SKM-1 (cell line): ENCODE data around the gene RER1.

Source experiments
- DNase-seq: peaks from one replicate; lab custom pipeline; 2025; ENCODE audit not compliant: unreplicated experiment; lab: John Stamatoyannopoulos, UW

The RER1 gene

GRCh38 chr1:2375923-2376260 lies 15.7 kb upstream of the RER1 start:
- no peak for DNase-seq

GRCh38 chr1:2376261-2376741 lies 15.3 kb upstream of the RER1 start:
- no peak for DNase-seq

GRCh38 chr1:2376931-2377672 lies 14.5 kb upstream of the RER1 start:
- DNase-seq, result no peak

- no peak for DNase-seq
Observed at GRCh38 chr1:2377751-2378440, 13.7 kb upstream of the RER1 start.

- no peak for DNase-seq
Observed at GRCh38 chr1:2378441-2378851, 13.2 kb upstream of the RER1 start.

- DNase-seq, result no peak
Observed at GRCh38 chr1:2378956-2379732, 12.5 kb upstream of the RER1 start.

- DNase-seq, result no peak
Observed at GRCh38 chr1:2379733-2380404, 11.8 kb upstream of the RER1 start.

GRCh38 chr1:2380816-2381591 lies 10.6 kb upstream of the RER1 start:
- DNase-seq, result no peak

- peak; percentile 48 for DNase-seq
Observed at GRCh38 chr1:2381741-2382620, 9.7 kb upstream of the RER1 start.

GRCh38 chr1:2382621-2383361 lies 8.8 kb upstream of the RER1 start:
- no peak for DNase-seq

- no peak for DNase-seq
Observed at GRCh38 chr1:2383576-2383975, 8.1 kb upstream of the RER1 start.

GRCh38 chr1:2384130-2384860 lies 7.3 kb upstream of the RER1 start:
- no peak for DNase-seq

- DNase-seq, result no peak
Observed at GRCh38 chr1:2384941-2385481, 6.6 kb upstream of the RER1 start.

GRCh38 chr1:2385606-2386280 lies 5.9 kb upstream of the RER1 start:
- DNase-seq, result no peak

- no peak for DNase-seq
Observed at GRCh38 chr1:2386636-2387611, 4.7 kb upstream of the RER1 start.
